ENCODE measurements around the gene RGS14.
"Not testable (repeated sequence)": the region's sequence is repeated elsewhere in the genome, so short reads cannot be mapped to it uniquely, and the experiment has no call there.

RGS14 gene

DNA sequence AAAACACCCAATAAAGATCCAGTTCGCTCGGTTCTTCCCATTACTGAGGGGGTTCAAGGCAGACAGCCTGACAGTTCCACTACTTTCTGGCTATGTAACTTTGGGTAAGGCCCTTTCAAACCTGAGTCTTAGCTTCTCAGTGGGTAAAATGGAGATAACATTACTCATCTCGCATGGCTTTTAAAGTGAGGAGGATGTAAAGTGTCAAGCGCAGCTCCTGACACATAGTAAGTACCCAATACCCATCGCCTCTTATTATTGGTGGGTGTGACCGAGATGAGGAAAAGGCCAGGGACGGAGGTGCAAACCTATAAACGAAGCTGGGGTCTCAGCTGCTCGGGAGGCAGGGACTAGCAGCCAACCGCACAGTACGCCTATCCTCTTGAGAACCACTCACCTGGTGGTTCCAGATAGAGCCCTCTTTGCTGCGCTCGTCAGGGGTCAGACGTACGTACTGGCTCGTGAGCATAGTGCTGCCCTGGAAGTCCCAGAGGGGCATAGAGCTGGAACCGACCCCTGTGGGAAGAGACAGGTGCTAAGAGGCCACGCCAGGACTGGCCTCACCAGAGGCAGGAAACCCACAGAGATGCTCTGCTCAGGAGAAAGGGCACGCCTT lies 6.8 kb upstream of the RGS14 start:
- no peak for DNase-seq

DNA sequence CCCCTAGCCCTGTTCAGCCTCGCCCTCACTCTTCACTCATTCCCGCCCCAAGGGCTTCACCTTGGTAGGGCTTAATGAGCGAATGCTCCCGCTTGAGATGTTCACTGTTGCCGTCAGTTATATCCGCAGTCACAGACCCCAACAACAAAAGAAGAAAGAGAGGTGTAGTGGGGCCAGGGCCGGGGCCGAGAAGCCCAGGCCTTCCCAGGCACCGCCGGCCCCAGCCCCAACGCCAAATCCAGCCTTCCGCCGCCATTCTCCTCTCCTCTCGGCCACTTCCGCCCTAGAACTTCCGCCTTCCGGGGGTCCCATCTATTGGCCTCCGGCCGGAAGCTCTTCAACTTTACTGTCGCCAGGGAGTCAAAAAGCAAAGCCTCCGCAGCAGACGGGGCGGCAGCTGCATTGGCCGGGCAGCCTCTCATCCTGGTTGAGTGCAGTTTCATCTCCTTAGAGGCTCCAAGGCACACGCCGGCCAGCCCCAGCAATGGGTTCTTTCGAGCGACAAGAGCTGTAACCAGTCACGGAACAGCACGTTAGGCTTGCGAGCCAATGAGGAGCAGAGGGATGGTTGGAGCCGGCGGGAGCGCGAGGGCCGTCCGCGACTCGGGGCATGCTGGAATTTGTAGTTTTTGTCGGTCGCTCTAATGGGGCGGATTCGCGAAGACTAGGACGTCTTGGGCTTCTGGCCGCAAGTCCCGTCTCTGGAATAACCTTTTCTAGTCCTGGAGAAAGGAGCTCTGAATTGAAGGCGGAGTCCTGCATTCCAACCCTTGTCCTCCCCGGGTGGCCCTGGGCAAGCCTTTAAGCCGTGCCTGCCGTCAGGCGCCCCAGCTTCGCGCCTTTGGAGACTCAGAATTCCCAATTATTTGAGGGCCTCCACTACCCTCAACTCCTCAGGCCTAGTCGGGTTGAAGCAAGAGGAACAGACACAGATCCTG lies 6.1 kb upstream of the RGS14 start, which contains the start of gene LMAN2:
Gene LMAN2, minus strand, starts transcription at position 277 of the 938 bp plus-strand sequence. Its CDS starts 21 bp downstream, at position 256.
- DNase-seq, result peak; percentile 98

DNA sequence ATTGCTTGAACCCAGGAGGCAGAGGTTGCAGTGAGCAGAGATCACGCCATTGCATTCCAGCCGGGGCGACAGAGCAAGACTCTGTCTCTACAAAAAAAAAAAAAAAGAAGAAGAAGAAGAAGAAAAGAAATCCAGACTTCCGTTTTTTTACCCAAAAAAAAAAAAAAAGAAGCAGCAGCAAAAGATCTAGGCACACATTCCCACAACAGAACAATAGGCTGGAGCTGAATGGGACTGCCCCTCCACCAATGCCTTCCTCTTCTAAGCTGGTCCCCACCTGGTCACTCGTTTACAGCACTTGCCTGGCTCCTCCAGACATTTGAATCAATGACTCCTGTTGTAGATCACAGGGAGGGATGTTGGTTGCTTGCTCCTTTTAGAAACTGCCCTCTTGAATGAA lies 4.6 kb upstream of the RGS14 start:
- DNase-seq, result no peak

DNA sequence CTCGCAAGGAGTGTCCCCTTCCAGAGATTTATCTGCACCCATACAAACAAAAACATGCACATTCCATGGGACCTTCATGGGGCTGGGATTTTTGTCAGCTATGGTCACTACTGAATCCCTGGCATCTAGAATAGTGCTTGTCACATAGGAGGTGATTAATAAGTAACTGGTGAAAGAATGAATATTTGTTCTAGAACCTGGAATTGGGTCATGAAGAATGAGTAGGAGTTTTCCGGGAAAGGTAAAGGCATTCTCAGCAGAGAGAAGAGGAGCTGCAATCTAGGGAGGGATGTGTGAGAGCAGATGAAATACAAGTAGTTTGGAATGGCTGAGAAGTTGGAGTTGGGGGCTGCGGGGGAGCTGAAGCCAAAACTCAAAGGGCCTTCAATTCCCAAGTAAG lies 3.5 kb upstream of the RGS14 start:
- no peak for DNase-seq

DNA sequence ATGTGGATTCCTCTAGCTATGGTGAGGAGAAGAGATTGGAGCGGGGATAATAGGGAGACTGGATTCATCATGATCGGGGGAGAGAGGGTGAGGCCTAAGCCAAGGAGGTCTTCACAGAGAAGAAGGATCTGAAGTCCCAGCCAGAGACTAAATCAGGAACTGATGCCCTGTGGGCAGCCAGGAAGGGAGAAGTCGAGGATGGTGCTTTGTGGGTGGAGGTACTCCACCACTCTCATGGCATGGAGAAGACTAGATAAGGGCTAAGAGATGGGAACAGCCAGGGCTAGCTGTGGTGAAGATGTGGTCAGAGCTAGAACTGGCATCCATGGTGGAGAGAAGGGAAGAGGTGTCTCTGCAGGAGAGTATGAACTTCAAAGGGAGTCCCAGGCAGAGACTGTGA lies 3.0 kb upstream of the RGS14 start:
- DNase-seq, result no peak

DNA sequence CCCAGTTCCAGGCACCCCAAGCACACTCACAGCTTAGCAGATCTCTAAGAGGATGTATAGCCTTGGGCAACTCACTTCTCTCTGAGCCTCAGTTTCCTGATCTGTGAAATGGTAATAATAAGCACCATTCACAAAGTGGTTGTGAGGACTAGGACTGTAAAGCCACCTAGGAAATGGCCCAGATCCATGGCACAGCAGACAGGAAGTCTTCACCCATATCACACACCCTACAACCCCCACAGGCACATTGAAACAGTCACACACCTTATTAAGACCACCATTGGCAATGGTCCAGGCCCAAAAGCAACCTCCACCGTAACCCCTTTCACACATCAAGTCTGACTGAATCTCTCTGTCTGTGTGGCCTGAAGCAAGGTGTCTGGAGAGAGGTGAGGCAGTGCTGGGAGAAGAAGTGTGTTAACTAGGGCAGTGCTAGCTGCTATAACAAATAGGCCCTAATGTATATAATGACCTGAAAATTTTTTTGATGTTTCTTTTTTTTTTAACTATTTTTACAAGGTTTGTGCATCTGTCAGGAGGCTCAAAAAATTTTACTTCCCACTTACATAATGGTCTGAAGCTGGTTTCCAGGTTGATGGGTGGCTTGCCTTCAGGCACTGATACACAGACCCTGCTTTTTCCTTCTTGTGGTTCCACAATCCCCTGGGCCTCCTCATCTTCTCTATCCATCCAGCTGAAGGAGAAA lies 2.4 kb upstream of the RGS14 start:
- DNase-seq, result no peak

DNA sequence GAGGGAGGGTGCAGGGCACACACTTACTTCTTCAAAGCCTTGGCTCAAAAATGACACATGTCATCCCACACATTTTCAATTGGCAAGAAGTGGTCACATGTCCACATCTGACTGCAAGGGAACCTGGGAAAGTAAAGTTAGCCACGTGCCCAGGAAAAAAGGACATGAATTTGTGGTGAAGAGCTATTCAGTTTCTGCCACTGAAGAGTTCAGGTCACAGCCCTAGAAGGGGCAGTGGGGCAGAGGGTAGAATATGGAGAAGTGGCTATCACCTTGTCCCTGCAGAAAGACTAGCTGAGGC lies 1.9 kb upstream of the RGS14 start:
- DNase-seq, result no peak

DNA sequence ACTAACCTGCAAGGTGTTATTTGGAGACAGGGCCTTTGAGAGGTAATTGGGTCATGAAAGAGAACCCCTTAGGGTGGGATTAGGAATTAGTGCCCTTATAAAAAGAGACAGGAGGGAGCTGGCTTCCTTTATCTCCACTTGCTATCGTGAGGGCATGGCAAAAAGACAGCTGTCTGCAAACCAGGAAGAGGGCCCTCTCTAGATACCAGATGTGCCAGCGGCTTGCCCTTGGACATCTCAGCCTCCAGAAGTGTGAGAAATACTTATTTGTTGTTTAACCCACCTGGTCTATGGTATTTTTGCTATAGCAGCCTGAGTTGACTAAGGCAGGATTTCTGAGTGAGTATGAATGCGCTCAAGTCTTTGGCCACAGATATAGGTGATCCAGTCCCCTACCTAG lies 978 bp upstream of the RGS14 start:
- DNase-seq, result no peak

DNA sequence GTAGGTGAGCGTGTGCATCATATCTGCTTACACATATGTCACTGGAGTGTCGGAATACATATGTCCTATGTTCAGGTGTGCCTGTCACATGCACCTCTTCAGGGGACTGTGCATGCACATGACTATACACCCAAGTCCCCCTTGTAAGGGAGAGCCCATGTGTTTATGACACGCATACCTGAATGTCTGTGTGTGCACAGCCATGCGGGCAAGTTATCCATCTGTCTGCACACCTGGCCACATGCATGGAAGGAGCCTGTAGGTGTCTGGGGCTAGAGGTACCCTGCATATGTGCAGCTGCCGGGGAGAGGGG lies 622 bp upstream of the RGS14 start:
- DNase-seq, result no peak

DNA sequence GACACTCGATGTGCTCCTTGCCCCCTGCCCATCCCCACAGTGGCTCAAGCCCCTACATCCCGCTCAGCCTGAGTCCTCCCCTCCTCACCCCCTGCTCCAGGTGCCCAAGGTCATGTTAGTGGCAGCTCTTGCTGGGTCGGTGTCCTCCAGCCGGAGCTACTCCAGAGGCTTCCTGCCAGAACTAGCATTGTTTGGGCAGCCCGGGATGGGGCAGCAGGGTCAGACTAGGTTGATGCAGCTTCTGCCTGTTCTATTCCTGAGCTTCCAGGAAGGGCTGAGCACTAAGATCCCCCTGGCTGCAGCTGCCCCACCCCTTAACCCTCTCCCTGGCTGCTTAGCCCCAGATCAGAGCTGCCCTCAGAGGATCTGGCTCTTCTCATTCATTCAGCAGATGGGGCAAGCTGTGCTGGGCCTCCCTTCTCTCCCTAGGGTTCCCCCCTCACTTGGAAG lies 671 bp downstream of the RGS14 start:
- no peak for DNase-seq

DNA sequence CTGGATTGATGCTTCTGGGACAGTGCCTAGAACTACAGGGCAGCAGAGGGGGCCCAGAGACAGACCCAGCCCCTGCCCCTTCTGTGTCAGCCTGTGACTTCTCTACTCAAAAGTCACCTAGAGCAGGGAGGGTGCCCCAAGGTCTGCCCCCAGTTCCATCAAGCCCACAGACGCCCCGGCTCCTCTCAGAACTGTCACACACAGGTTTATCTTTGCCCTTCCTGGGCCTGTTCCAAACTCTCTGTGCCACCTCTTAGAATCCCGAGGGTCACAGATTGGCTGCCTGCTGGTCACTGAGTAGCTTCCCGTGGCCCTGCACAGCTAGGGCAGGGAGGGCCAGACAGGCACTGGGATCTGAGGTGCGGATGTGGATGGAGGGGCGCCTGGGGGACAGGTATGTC lies 1.7 kb downstream of the RGS14 start:
- no peak for DNase-seq

DNA sequence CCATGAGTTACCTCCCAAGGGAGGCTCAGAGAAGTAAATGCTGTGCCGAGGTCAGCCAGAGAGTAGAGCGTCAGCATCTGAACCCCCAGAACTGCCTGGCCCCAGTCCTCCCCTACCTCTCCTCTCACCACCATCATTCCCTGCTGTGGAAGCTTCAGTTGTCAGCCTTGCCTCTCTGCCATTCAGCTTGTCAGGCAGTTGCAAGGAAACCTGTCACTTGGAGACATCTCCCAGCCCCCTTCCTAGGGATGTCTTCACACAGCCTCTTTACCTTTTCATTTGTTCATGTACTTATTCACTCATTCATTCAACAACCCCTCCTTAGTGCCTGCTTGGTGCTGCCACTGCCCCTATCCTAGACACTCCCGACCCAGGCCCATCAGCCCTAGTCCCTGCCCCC lies 2.1 kb downstream of the RGS14 start:
- DNase-seq, result no peak

DNA sequence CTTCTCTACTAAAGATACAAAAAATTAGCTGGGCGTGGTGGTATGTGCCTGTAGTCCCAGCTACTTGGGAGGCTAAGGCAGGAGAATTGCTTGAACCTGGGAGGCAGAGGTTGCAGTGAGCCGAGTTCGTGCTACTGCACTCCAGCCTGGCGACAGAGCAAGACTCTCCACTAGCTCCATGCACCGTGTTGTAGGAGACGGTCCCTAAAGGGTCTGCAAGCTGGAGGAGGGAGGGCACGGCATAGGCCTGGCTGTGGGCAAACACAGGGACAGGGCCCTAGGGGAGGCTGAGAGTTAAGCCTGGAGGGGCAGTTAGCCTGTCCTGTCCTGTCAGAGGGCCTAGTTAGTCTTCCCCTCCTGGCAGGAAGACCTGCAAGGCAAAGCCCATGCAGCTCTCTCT lies 3.0 kb downstream of the RGS14 start:
- DNase-seq, result not testable (repeated sequence)

DNA sequence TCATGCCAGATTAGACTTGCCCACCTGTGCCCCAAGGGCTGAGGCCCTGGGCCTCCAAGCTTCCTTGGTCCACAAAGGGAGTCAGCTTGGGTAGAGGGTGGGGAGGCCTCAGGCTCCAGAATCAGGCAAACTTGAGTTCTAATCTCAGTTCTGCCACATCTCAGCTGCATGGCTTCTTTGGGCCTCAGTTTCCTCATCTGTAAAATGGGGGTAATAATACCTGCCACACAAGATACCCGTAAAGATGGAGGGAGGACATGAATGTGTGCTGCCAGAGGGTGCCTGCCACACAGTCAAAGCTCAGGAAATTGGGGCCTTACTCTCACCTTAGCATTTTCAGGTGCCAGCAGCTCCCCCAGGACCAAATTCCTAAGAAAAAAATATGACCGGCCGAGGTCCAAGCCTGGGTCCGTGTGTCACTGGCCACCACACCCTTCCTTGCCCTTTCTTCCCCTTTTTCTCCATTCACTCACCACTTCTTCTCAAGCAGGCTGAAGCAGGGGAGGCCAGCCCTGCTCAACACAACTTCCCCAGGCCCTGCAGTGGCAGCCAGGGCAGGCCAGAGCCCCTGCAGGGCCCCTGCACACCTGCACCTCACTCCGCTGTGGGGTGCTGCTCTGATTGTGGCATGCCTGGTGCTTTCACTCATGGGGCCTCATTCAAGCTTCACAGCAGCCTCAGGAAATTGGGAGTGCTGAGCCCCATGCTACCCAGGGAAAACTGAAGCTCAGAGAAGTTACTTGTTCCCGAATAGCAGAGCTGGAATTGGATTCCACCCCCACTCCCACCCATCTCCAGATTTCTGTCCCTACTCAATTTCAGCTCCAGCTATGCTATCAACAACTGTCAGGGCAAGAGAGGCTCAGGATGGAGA lies 3.9 kb downstream of the RGS14 start:
- DNase-seq, result no peak

DNA sequence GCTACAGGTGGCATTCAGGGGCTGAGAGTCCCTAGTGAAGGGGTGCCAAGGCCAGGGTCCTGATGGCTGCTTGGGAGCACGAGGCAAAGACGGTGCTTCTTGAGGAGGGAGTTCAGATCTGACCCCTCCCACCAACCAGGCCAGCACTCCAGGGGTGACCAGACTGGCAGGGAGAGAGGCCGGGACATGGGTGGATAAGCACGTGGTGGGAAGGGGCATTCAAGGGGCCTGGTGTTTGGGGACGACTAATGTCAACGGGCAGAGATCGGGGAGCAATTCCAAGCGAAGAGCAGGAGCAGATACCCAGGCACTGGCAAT lies 4.5 kb downstream of the RGS14 start:
- DNase-seq, result no peak

DNA sequence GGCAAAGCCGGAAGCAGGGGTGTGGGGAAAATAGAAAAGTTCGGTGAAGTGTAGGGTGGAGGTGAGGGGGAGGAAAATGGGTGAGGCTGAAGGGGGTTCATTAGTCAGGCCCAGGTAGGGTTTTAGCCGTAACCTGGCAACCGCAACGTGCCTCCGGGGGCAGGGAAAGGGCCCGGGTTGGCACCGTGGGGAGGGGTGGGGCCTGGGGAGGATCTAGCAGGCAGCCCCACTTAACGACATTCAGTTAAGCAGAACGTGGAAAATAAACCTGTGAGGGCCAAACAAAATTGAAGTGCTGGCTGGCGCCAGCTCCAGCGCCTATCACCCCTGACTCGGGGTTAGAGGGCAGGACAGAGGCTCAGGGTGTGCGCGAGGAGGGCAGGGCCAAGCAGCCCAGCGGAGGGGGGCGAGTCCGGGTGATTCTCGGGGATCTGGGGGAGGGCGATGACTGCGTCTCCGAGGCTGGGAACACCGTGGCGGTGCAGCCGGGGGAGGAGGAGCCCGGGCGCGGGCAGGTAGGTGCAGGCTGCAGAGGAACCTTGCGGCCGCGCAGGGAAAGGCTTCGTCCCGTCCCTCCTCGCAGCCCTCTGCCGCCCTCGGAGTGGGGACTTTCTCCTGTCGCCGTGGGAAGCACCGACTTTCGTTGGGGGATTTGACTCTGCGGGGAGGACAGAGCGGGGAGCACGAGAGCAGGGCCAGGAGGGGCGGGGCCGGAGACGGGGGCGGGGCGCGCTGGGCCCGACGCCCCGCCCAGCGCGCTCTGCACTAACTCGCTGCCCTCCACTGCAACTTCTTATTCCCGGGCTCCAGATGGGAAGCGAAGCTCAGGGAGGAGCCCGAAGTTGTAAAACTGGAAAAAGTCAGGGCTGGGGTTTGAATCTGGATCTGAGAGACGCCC lies 5.1 kb downstream of the RGS14 start:
- peak; percentile 45 for DNase-seq

DNA sequence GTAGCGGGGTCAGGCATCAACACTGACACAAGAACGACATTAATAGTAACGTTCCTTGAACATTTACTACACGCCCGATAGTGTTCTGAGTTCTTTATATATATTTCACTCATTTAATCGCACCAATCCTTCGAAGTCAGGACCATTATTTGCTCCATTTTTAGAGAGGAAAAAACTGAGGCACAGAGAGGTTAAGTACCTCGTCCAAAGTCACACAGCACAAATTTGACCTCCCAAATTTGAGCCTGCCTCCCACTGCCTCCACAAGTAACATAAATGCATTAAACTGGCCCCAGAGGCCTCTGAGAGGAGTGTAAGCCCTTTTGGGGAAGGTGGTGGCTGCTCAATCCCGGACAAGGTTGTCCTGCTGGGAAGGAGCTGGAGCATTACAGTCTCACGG lies 5.8 kb downstream of the RGS14 start:
- DNase-seq, result no peak

DNA sequence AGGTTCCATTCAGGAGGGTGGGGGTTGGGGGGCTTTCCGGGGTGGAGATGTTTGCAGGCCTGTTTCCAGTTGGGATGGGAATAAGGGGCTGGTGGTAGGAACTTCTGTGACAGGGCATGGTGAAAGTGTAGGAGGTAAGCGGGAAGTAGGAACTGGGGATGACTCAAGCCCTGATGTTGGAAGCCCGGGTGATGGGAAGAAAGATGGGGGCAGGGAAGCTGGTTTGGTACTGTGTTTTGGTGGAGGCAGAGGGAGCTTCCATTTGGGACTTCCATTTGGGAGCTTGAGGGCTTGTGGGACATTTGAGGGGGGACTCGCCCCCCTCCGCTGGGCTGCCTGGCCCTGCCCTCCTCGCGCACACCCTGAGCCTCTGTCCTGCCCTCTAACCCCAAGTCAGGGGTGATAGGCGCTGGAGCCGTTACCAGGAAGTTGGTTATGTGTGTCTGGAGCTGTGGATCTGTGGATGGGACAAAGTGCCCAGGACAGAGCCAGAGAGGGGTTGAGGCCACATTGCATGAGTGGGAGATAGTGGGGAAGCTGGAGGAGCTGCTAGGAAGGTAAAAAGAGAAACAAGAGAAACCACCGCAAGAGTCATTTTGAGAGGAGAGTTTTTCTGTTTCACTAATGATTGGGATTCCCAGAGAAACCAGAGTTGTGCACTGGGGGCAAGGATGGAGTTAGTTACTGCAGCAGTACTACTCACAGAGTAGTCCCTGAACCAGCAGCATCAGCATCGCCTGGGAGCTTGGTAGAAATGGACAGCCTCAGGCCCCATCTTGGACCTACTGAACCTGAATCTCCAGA lies 6.6 kb downstream of the RGS14 start:
- DNase-seq, result peak; percentile 29

DNA sequence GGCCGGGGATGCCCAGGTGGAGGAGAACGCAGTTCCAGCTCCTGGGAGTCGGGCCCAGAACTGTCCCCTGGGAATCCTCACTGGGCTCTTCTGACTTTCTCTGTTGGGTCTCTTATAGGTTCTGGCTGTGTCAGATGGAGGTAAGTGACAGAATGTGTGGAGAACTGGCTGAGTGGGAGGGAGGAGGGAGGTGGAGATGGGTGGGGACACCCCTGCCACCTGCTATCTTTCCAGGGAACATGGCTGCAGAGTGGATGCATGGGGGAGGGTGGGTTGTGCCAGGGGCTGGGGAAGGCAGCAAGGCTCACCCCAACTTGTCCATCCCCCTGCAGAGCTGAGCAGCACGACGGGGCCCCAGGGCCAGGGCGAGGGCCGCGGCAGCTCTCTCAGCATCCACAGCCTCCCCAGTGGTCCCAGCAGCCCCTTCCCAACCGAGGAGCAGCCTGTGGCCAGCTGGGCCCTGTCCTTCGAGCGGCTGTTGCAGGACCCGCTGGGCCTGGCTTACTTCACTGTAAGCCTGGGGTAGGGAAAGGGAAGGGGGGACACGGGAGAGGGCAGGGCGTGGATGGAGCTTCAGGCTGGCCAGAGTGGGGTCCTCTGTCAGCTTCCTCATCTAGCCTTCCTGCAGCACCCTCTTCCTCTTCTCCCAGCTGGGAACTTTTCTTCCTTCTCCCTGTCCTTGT lies 8.3 kb downstream of the RGS14 start:
- DNase-seq, result no peak

DNA sequence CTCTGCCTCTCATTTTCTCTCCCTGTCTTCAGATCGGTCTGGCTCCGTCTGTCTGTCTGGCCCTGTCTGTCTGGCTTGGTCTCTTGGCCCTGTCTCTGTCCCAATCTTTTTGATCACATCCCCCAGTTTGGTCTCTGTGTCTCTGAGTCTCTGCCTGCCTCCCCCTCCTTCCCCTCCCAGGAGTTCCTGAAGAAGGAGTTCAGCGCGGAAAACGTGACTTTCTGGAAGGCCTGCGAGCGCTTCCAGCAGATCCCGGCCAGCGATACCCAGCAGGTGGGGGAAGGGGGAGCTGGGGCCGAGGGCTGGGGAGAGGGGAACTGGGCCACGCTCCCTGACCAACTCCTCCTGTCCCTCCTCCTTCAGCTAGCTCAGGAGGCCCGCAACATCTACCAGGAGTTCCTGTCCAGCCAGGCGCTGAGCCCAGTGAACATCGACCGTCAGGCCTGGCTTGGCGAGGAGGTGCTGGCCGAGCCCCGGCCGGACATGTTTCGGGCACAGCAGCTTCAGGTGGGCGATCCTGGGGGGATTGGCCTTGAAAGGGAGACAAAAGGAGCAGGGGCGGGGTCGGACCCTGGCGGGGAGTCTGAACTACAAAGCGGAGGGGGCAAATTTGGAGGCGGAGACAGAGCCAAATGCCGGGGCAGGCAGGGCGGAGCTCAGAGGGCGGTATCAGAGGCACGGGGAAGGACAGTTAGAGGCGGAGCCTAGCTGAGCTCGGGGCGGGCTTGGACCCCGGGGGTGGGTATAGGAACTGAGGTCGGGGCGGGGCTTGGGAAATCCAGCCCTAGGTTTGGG lies 9.0 kb downstream of the RGS14 start:
- DNase-seq, result peak; percentile 87

Data from fibroblast of skin of right biceps (primary cell).